Effector memory CD8-positive, alpha-beta T cell (primary cell): ENCODE measurements around the gene ENTPD2.
A peak's percentile ranks its signal among the peaks of the same experiment; 100 is the strongest.

Experiments
- ATAC-seq: fragments of 150-1000 bp; cut with Tn5 transposase; replicated peaks from 2 replicates; pipeline ENCODE4 v1.10.0; 2021; ENCODE audit warnings: mild to moderate bottlenecking, moderate library complexity
- DNase-seq, 3 experiments: peaks; one replicate each; pipeline ENCODE4 v3.0.0; 2021
- H3K27ac Mint-ChIP-seq, 2 donors: one replicate each; pipeline ENCODE4 v1.8.0; 2022; ENCODE audit warnings: mild to moderate bottlenecking in 2 of 2, mixed read lengths in 2 of 2, moderate library complexity in 2 of 2
- H3K27me3 Mint-ChIP-seq, 2 donors: one replicate each; pipeline ENCODE4 v1.8.0; 2022; ENCODE audit warnings: mixed read lengths in 2 of 2
- H3K36me3 Mint-ChIP-seq: one replicate; pipeline ENCODE4 v1.8.0; 2022; ENCODE audit warnings: mild to moderate bottlenecking, moderate library complexity, mixed read lengths; ENCODE audit not compliant: insufficient read depth
- H3K4me1 Mint-ChIP-seq, 2 donors: one replicate each; pipeline ENCODE4 v1.8.0; 2022; ENCODE audit warnings: low read depth in 2 of 2, mixed read lengths in 2 of 2
- H3K4me3 Mint-ChIP-seq, 2 donors: one replicate each; pipeline ENCODE4 v1.8.0; 2022; ENCODE audit warnings: mild to moderate bottlenecking in 2 of 2, mixed read lengths in 2 of 2, moderate library complexity in 2 of 2
- H3K9me3 Mint-ChIP-seq, 2 donors: one replicate each; pipeline ENCODE4 v1.8.0; 2022; ENCODE audit warnings: mixed read lengths in 2 of 2

Gene ENTPD2

GRCh38 chr9:137021979-137022661 lies 31.7 kb downstream of the ENTPD2 start:
- peak; percentile 85 for ATAC-seq
- Mint-ChIP-seq H3K9me3 (no peaks in the 10 kb centered on the region), H3K4me3 (peak overlapping the region in 1 of 2 donors; percentile 18), H3K4me1 (peaks cover 11 to 27% of the 10 kb centered on the region in 2 donors), H3K36me3 (peaks cover 11% of the 10 kb centered on the region), H3K27ac (peak overlapping the region; percentile 41 to 71), H3K27me3 (no peaks in the 10 kb centered on the region)
- DNase-seq, result peak; percentile 58 to 71 (median 68)

GRCh38 chr9:137021568-137021978 lies 32.3 kb downstream of the ENTPD2 start:
- Mint-ChIP-seq H3K36me3 (peaks cover 10% of the 10 kb centered on the region), H3K27ac (peak overlapping the region; percentile 41 to 71), H3K4me3 (peak overlapping the region in 1 of 2 donors; percentile 18), H3K4me1 (peaks cover 6 to 22% of the 10 kb centered on the region in 2 donors), H3K27me3 (no peaks in the 10 kb centered on the region), H3K9me3 (no peaks in the 10 kb centered on the region)
- no peak for DNase-seq
- ATAC-seq, result no peak

DNA sequence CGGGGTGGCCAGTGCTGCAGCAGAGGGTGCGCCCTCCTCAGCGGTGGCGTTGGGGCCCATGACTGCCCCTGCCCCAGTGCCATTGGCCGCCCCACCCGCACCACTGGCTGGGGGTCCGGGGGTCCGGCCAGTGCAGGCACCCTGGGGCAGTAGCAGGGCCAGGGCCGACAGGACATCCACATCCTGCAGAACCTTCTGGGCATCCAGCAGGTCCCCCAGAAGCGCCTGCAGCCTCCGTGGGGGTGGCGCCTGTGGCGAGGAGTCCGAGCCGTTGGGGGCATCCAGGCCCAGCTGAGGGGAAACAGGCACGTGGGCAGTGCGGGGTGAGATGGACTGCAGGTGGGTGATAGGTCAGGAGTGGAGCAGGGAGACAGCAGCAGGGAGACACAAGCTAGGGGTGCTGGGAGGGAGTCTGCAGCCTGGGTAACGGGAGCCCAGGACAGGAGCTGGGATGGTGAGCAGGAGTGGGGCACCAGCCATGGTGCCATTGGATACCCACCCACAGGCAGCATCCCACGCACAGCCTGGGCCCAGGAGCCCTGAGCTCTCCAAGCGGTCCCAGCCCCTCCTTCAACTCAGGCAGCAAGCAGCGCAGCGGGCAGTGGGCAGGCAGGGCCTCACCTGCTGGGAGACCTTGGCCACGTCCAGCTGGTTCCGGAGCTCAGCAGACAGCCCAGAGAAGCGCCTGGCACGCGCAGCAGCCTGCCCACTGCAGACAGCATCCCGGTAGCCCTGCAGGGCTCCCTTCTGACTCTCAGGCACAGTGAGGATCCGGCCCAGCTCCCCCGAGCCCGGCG lies 32.9 kb downstream of the ENTPD2 start:
- peaks cover 10% of the 10 kb centered on the region for H3K36me3 Mint-ChIP-seq
- H3K4me3 Mint-ChIP-seq, result no peak overlapping the region
- peak overlapping the region in 1 of 2 donors; percentile 46 for H3K27ac Mint-ChIP-seq
- peaks cover 3 to 18% of the 10 kb centered on the region in 2 donors for H3K4me1 Mint-ChIP-seq
- H3K9me3 Mint-ChIP-seq, result no peaks in the 10 kb centered on the region
- H3K27me3 Mint-ChIP-seq, result no peaks in the 10 kb centered on the region
- DNase-seq (no peak), ATAC-seq (no peak)

GRCh38 chr9:137019891-137020683 lies 33.8 kb downstream of the ENTPD2 start:
- no peaks in the 10 kb centered on the region for H3K9me3 Mint-ChIP-seq
- H3K4me3 Mint-ChIP-seq, result no peak overlapping the region
- peaks cover 3 to 15% of the 10 kb centered on the region in 2 donors for H3K4me1 Mint-ChIP-seq
- peak overlapping the region in 1 of 2 donors; percentile 35 for H3K27ac Mint-ChIP-seq
- no peak for DNase-seq
- H3K27me3 Mint-ChIP-seq, result no peaks in the 10 kb centered on the region
- ATAC-seq, result no peak
- H3K36me3 Mint-ChIP-seq, result peaks cover 10% of the 10 kb centered on the region

GRCh38 chr9:137018761-137019559 lies 34.9 kb downstream of the ENTPD2 start:
- no peak for ATAC-seq
- peaks cover 7% of the 10 kb centered on the region for H3K36me3 Mint-ChIP-seq
- DNase-seq, result no peak
- H3K9me3 Mint-ChIP-seq, result no peaks in the 10 kb centered on the region
- H3K4me1 Mint-ChIP-seq, result peaks cover 3 to 9% of the 10 kb centered on the region in 2 donors
- peak overlapping the region in 1 of 2 donors; percentile 35 for H3K27ac Mint-ChIP-seq
- H3K4me3 Mint-ChIP-seq, result no peak overlapping the region
- H3K27me3 Mint-ChIP-seq, result no peaks in the 10 kb centered on the region

GRCh38 chr9:137017791-137018497 lies 35.9 kb downstream of the ENTPD2 start:
- Mint-ChIP-seq H3K4me1 (peaks cover 3 to 7% of the 10 kb centered on the region in 2 donors), H3K36me3 (peaks cover 7% of the 10 kb centered on the region), H3K4me3 (no peak overlapping the region), H3K27me3 (no peaks in the 10 kb centered on the region), H3K27ac (no peak overlapping the region), H3K9me3 (no peaks in the 10 kb centered on the region)
- no peak for DNase-seq
- no peak for ATAC-seq

DNA sequence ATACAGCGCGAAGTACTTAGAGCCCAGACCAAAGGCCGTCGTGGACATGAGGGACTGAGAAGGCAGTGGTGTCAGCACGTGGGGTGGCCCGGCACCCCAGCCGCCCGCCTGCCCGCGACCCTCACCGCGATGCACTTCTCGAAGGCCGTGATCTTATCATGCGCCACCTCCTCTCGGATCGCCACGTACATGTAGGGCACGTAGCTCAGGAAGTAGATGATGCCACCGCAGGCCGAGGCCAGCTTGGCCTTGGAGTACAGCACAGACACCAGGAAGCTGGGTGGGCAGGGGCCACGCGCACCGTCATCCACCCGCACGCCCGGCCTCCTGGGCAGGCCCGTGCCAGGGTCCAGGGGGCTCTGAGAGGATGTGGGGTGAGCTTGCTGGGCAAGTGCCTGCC lies 36.8 kb downstream of the ENTPD2 start:
- DNase-seq (no peak), ATAC-seq (no peak)
- Mint-ChIP-seq H3K36me3 (peaks cover 4% of the 10 kb centered on the region), H3K9me3 (no peaks in the 10 kb centered on the region), H3K27me3 (no peaks in the 10 kb centered on the region), H3K4me3 (no peak overlapping the region), H3K27ac (no peak overlapping the region), H3K4me1 (peaks cover 2 to 6% of the 10 kb centered on the region in 2 donors)

GRCh38 chr9:137016436-137016835 lies 37.4 kb downstream of the ENTPD2 start:
- Mint-ChIP-seq H3K36me3 (peaks cover 4% of the 10 kb centered on the region), H3K4me3 (no peak overlapping the region), H3K27me3 (no peaks in the 10 kb centered on the region), H3K4me1 (peaks cover 0 to 3% of the 10 kb centered on the region in 2 donors), H3K27ac (no peak overlapping the region), H3K9me3 (no peaks in the 10 kb centered on the region)
- DNase-seq, result no peak
- no peak for ATAC-seq

DNA sequence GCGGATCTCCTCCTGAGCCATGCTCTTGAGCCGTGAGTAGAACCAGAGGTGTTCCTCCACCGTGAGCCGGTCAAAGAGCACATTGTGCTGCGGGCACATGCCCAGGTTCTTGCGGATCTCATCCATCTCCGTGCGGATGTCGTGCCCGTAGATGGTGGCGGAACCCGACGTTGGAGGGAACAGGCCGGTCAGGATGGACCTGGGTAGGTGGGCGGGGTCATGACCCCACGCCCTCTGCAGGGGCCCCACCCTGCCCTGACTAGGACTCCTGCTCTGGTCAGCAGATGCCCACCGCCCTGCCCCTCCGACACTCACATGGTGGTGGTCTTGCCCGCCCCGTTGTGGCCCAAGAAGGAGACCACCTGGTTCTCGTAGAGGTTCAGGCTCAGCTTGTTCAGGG lies 37.9 kb downstream of the ENTPD2 start:
- Mint-ChIP-seq H3K27me3 (no peaks in the 10 kb centered on the region), H3K4me1 (peaks cover 0 to 3% of the 10 kb centered on the region in 2 donors), H3K9me3 (no peaks in the 10 kb centered on the region), H3K4me3 (no peak overlapping the region), H3K27ac (no peak overlapping the region), H3K36me3 (peaks cover 8% of the 10 kb centered on the region)
- DNase-seq (no peak), ATAC-seq (no peak)

DNA sequence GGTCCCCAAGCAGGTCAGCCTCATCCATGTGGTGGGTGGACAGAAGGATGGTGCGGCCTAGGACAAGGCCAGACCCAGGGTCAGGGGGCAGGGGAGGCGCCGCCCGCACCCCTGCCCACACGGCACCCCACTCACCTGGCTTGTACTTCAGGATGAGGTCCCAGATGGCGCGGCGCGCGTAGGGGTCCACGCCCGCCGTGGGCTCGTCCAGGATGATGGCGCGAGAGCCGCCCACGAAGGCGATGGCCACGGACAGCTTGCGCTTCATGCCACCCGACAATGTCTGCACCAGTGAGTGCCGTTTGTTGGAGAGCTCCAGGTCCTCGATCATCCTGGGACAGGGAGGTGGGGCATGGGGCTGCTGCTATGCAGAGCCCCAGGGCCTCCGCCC lies 38.3 kb downstream of the ENTPD2 start:
- peaks cover 0 to 3% of the 10 kb centered on the region in 2 donors for H3K4me1 Mint-ChIP-seq
- H3K27ac Mint-ChIP-seq, result no peak overlapping the region
- DNase-seq, result no peak
- ATAC-seq, result no peak
- peaks cover 10% of the 10 kb centered on the region for H3K36me3 Mint-ChIP-seq
- no peak overlapping the region for H3K4me3 Mint-ChIP-seq
- no peaks in the 10 kb centered on the region for H3K27me3 Mint-ChIP-seq
- H3K9me3 Mint-ChIP-seq, result no peaks in the 10 kb centered on the region

- DNase-seq (no peak), ATAC-seq (no peak)
- no peaks in the 10 kb centered on the region for H3K27me3 Mint-ChIP-seq
- no peak overlapping the region for H3K4me3 Mint-ChIP-seq
- H3K27ac Mint-ChIP-seq, result no peak overlapping the region
- peaks cover 10% of the 10 kb centered on the region for H3K36me3 Mint-ChIP-seq
- peaks cover 0 to 3% of the 10 kb centered on the region in 2 donors for H3K4me1 Mint-ChIP-seq
- H3K9me3 Mint-ChIP-seq, result no peaks in the 10 kb centered on the region
Observed at GRCh38 chr9:137014776-137015539, 38.9 kb downstream of the ENTPD2 start.

DNA sequence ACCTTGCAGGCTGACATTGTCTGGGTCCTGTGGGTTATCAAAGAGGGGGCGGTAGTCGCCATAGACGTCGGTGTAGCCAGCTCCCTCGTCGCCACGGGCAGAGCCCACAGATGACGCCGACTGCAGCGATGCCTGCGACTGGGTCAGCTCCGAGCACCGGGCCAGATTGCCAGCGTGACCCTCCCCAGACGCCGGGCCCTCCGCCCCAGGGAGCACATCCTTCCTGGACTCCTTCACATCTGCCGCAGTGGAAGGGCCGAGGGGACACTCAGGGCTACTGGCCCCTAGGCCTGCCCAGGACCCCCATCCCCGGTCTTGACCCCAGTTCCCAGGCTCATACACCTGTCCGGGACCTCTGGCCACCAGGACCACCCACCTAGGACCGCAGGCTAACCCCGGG lies 39.7 kb downstream of the ENTPD2 start:
- no peak overlapping the region for H3K4me3 Mint-ChIP-seq
- DNase-seq (no peak), ATAC-seq (no peak)
- peaks cover 0 to 1% of the 10 kb centered on the region in 2 donors for H3K4me1 Mint-ChIP-seq
- no peaks in the 10 kb centered on the region for H3K9me3 Mint-ChIP-seq
- H3K27ac Mint-ChIP-seq, result no peak overlapping the region
- H3K27me3 Mint-ChIP-seq, result no peaks in the 10 kb centered on the region
- H3K36me3 Mint-ChIP-seq, result peaks cover 10% of the 10 kb centered on the region
